Omental fat pad (tissue), 4 donors: ENCODE results near the gene ZNF654. TPM values are rescaled to one million over a fixed set of nuclear protein-coding genes. Genes with fewer than 3 reads are reported as not detected.

Experiments
- ATAC-seq: fragments of 150-250 bp; one replicate; pipeline ENCODE4 v1.9.1; 2016; ENCODE audit warnings: mild to moderate bottlenecking, moderate library complexity; ENCODE audit not compliant: low FRiP score
- DNase-seq: peaks from one replicate; pipeline ENCODE4 v3.0.0-alpha.2; 2019; ENCODE audit warnings: low spot score
- total RNA-seq, 4 donors: library from RNA; depleted of rRNA; stranded (reverse); fragments of >200 nt; gene quantifications; one replicate each; pipeline ENCODE4 v1.1.0, GENCODE V29; 2016
- TF ChIP-seq, protein P1 (sequence below), 3 donors: fragments of 450-650 bp; IDR thresholded peaks; one replicate each; pipeline ENCODE4 v1.5.1; 2016 to 2017; ENCODE audit warnings: antibody characterized with exemption in 3 of 3, mild to moderate bottlenecking in 3 of 3, moderate library complexity in 2 of 3

ZNF654 gene
- total RNA-seq, 4 donors from 2014 or later = 12.5 to 19.2 (median 16.0) TPM

DNA sequence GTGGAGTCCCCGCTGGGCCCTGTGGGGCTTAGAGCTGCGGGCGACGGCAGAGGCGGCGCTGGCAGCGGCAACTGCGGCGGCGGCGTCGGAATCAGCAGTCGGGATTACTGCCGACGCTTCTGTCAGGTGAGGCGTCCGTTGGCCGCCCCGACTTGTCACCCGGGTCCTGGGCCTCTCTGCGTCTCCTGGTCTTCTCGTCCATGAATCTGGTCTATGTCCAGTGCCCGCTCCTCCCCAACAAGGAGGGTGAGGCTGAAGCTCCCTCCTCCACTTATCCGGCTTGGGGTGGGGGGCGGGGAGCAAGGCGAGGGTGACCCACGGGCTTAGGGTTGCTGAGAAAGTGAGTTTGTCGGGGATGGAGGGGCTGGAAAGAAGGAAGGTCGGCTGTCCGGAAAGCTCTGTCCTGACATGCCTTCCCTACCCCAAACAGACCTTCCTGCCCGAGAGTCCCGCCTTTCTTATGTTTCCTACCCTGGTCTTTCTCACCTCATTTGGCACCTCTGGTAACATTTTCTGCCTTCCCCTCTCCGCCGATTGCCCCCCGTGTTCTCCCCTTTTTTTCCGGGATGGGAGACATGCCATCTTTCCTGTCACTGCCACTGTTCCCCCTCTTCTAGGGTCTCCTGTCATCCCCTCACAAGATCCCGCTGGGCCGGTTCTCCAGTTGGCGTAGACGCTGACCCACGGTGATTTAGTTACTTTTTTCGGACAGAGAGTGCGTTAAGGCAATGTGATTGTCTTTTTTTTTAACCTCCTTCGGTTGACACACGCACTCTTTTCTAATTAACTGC is 520 bp downstream of the ZNF654 start:
- DNase-seq = no peak
- TF ChIP-seq, protein P1, sequence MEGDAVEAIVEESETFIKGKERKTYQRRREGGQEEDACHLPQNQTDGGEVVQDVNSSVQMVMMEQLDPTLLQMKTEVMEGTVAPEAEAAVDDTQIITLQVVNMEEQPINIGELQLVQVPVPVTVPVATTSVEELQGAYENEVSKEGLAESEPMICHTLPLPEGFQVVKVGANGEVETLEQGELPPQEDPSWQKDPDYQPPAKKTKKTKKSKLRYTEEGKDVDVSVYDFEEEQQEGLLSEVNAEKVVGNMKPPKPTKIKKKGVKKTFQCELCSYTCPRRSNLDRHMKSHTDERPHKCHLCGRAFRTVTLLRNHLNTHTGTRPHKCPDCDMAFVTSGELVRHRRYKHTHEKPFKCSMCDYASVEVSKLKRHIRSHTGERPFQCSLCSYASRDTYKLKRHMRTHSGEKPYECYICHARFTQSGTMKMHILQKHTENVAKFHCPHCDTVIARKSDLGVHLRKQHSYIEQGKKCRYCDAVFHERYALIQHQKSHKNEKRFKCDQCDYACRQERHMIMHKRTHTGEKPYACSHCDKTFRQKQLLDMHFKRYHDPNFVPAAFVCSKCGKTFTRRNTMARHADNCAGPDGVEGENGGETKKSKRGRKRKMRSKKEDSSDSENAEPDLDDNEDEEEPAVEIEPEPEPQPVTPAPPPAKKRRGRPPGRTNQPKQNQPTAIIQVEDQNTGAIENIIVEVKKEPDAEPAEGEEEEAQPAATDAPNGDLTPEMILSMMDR (IDR thresholded peaks at IDR 0.05) = no peak
- peak; percentile 36 for ATAC-seq

DNA sequence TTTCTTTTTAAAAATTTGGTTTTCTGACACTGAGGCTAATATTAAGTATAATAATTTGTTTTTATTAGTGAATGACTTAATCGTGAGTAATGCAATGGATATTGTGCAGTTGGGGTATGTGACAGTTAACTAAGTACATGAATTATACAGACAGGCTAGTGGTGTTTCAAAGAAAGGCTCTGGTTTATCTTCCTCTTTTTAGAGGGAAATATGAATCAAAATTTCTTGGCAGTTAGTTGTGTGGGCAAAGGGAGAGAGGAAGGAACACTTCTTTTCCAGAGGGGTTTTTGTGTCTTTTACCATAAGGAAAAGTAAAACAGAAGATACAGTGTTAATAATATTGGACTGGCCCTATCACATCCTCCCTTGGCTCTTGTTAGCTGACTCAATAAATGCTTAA is 2.7 kb downstream of the ZNF654 start:
- DNase-seq = no peak
- TF ChIP-seq, protein P1 (IDR thresholded peaks at IDR 0.05) = no peak
- no peak for ATAC-seq

DNA sequence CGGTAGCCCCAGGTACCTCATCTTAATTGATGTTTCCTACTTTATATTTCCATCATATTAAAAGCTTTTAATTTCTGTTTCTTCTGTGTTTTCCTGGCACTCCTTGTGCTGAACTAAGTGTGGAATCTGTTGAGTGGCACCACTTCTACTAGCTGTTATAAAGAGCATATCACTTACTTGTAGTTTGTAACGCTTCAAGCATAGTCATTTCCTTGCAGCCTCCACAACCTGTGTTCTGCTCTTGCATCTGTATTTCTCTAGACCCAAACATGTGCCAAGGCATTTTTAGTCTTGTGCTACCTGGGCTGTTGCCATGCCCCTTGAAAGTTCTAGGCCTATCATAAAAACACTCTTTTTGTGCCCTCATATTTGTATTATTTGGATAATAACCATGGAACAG is 16.0 kb downstream of the ZNF654 start:
- DNase-seq (no peak), ATAC-seq (no peak)
- TF ChIP-seq, protein P1 (IDR thresholded peaks at IDR 0.05) = no peak

DNA sequence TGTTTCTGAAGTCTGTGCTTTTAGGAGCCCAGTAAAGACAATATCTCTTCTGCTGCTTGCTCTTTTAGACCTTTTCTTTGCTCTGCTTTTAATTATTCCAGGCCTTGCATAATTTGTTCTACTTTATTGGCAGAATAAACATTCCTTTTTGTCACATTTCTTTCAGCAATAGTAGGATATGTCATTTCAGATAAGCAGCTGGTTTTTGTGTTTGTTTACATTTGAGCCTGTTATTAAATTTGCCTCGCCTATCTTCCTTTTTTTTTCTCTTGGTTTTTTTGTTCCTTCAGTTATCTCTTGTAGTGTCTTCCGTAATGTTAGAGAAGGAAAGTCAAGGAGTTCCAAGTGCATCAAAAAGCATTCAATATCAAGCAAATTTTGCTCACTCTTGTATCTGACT is 16.4 kb downstream of the ZNF654 start:
- DNase-seq (no peak), ATAC-seq (no peak)
- TF ChIP-seq, protein P1 (IDR thresholded peaks at IDR 0.05) = no peak

DNA sequence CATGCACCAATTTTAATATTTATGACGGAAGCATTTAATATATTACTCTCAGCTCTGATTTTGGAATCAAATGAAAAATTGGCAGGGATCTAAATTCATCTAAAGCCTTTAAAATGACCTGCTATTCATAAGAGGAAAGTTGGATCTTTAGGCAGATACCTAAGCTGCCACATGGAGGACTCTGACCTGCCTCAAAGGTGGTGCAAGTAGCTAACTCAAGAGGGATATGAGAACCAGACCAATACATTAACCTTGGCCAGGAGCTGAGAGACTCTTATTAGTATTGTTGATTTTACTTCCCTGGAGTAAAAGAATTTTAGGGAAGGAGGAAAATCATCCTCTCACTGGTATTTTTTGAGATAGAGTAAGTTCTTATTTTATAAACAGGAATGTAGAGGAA is 17.7 kb downstream of the ZNF654 start:
- TF ChIP-seq, protein P1 (IDR thresholded peaks at IDR 0.05) = no peak
- DNase-seq (no peak), ATAC-seq (no peak)

DNA sequence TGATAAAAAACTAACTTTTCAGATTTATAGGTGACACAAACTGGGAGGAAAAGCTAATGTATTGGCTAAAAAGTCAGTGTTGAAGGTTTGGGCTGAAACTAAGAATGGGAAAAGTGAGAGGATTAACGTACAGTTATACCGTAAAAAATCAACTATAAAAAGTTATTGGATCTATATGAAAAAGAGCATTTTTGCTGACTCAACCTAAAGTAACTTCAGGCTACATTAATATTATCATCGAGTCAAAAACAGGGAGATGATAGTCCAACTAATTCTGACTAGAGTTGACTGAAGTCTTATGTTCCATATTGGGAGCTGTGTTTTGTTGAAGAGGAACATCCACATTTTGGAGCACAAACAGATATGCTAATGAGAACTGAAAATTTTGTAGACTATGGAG is 19.9 kb downstream of the ZNF654 start:
- ATAC-seq = no peak
- TF ChIP-seq, protein P1 (IDR thresholded peaks at IDR 0.05) = no peak
- DNase-seq = no peak

DNA sequence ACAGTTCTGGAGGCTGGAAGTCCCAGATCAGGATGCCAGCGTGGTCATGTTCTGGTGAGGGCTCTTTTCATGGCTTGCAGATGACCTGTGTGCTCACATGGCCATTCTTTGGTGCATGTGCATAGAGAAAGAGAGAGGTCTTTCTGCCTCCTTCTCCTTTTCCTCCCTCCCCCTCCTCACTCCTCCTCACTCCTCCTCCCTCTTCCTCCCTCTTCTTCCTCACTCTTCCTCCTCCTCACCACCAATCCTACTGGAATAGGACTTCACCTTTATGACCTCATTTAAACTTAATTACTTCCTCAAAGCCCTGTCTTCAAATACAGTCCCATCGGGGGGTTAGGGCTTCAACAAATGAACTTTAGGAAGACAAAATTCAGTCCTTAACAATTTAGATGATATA is 23.8 kb downstream of the ZNF654 start:
- no peak for ATAC-seq
- DNase-seq = no peak

More for the DNA sequence above, 23.8 kb downstream of the ZNF654 start:
- TF ChIP-seq, protein P1 (IDR thresholded peaks at IDR 0.05) = no peak
